KMS-11 (cell line): ENCODE results near the gene BCCIP.

Experiments
- H2AFZ ChIP-seq: fragments of 200-600 bp; sonication (generic); 2 replicates; pipeline ENCODE4 v1.6.1; 2016; ENCODE audit warnings: antibody characterized with exemption, mixed run types, low read depth
- H3K27ac ChIP-seq: fragments of 200-600 bp; sonication (generic); 2 replicates; pipeline ENCODE4 v1.6.1; 2016; ENCODE audit warnings: mild to moderate bottlenecking, mixed run types
- H3K27me3 ChIP-seq: fragments of 200-600 bp; sonication (generic); 2 replicates; pipeline ENCODE4 v1.6.1; 2017; ENCODE audit warnings: mild to moderate bottlenecking, low read depth, mixed run types, moderate library complexity; ENCODE audit not compliant: insufficient read depth
- H3K36me3 ChIP-seq: fragments of 200-600 bp; sonication (generic); 2 replicates; pipeline ENCODE4 v1.6.1; 2017; ENCODE audit warnings: mild to moderate bottlenecking, mixed run types; ENCODE audit not compliant: insufficient read depth
- H3K4me1 ChIP-seq: fragments of 200-600 bp; sonication (generic); 2 replicates; pipeline ENCODE4 v1.6.1; 2016; ENCODE audit warnings: mild to moderate bottlenecking, low read depth, mixed run types; ENCODE audit not compliant: poor library complexity, severe bottlenecking
- H3K4me2 ChIP-seq: fragments of 200-600 bp; sonication (generic); 2 replicates; pipeline ENCODE4 v1.7.0; 2016; ENCODE audit warnings: mild to moderate bottlenecking, mixed run types
- H3K4me3 ChIP-seq: fragments of 200-600 bp; sonication (generic); IDR thresholded peaks from 2 replicates; pipeline ENCODE4 v1.6.1; 2017; ENCODE audit warnings: low read depth, low read length, mixed read lengths; ENCODE audit not compliant: insufficient read depth
- H3K79me2 ChIP-seq: fragments of 200-600 bp; sonication (generic); 2 replicates; pipeline ENCODE4 v1.6.1; 2016; ENCODE audit warnings: low read depth, mixed run types; ENCODE audit not compliant: insufficient read depth
- H3K9ac ChIP-seq: fragments of 200-600 bp; sonication (generic); 2 replicates; pipeline ENCODE4 v1.6.1; 2016; ENCODE audit warnings: mild to moderate bottlenecking, mixed run types
- H4K20me1 ChIP-seq: fragments of 200-600 bp; sonication (generic); 2 replicates; pipeline ENCODE4 v1.6.1; 2016; ENCODE audit warnings: mild to moderate bottlenecking, mixed run types; ENCODE audit not compliant: insufficient read depth
- CTCF ChIP-seq: fragments of 200-600 bp; sonication (generic); conservative IDR thresholded peaks from 2 replicates; pipeline ENCODE4 v1.6.1; 2017; ENCODE audit warnings: low read depth, mild to moderate bottlenecking, antibody characterized with exemption, low read length, moderate library complexity, mixed read lengths

The BCCIP gene

GRCh38 chr10:125840955-125841354, 17.6 kb downstream of the BCCIP start:
- H3K4me3 ChIP-seq = no peak overlapping the region
- H3K4me1 ChIP-seq = no peaks in the 10 kb centered on the region
- H3K27ac ChIP-seq = no peak overlapping the region
- no peaks in the 10 kb centered on the region for H3K79me2 ChIP-seq
- peaks cover 4% of the 10 kb centered on the region; the same call in 1 of the 2 replicates for H3K36me3 ChIP-seq
- no peak overlapping the region for H2AFZ ChIP-seq
- TF ChIP-seq CTCF = no peak
- H3K4me2 ChIP-seq = no peak overlapping the region
- no peak overlapping the region for H3K9ac ChIP-seq
- no peaks in the 10 kb centered on the region for H3K27me3 ChIP-seq
- H4K20me1 ChIP-seq = no peaks in the 10 kb centered on the region

- no peaks in the 10 kb centered on the region for H3K4me1 ChIP-seq
- no peak for TF ChIP-seq CTCF
- no peaks in the 10 kb centered on the region for H4K20me1 ChIP-seq
- no peaks in the 10 kb centered on the region for H3K36me3 ChIP-seq
- no peaks in the 10 kb centered on the region for H3K27me3 ChIP-seq
- H3K27ac ChIP-seq = no peak overlapping the region
- H3K4me2 ChIP-seq = no peak overlapping the region
- H3K79me2 ChIP-seq = no peaks in the 10 kb centered on the region
- H2AFZ ChIP-seq = no peak overlapping the region
- no peak overlapping the region for H3K9ac ChIP-seq
- no peak overlapping the region for H3K4me3 ChIP-seq
These were observed 20.4 kb downstream of the BCCIP start for GRCh38 chr10:125843603-125844329.

GRCh38 chr10:125844751-125845221, 21.4 kb downstream of the BCCIP start:
- Histone ChIP-seq H2AFZ (no peak overlapping the region), H3K27me3 (no peaks in the 10 kb centered on the region), H3K9ac (no peak overlapping the region), H3K4me1 (no peaks in the 10 kb centered on the region), H3K4me3 (no peak overlapping the region), H3K4me2 (no peak overlapping the region), H3K27ac (no peak overlapping the region), H4K20me1 (no peaks in the 10 kb centered on the region), H3K36me3 (no peaks in the 10 kb centered on the region), H3K79me2 (no peaks in the 10 kb centered on the region)
- TF ChIP-seq CTCF = no peak

- Histone ChIP-seq H3K27ac (no peak overlapping the region), H3K4me3 (no peak overlapping the region), H3K27me3 (no peaks in the 10 kb centered on the region), H3K4me1 (no peaks in the 10 kb centered on the region), H3K4me2 (no peak overlapping the region), H2AFZ (no peak overlapping the region), H3K9ac (no peak overlapping the region), H3K36me3 (no peaks in the 10 kb centered on the region), H3K79me2 (no peaks in the 10 kb centered on the region), H4K20me1 (no peaks in the 10 kb centered on the region)
- no peak for TF ChIP-seq CTCF
These were observed 22.3 kb downstream of the BCCIP start for GRCh38 chr10:125845617-125846016.
